GM19324 (cell line): Measurements from ENCODE around the gene AP5B1.
"Not testable (repeated sequence)": the region's sequence is repeated elsewhere in the genome, so short reads cannot be mapped to it uniquely, and the experiment has no call there.

Experiments
- ATAC-seq: cut with Tn5 transposase; IDR thresholded peaks from one replicate; pipeline ENCODE4 v1.9.1; 2021; ENCODE audit warnings: mild to moderate bottlenecking, moderate library complexity; ENCODE audit not compliant: unreplicated experiment, low FRiP score

Gene AP5B1

GRCh38 chr11:65767806-65768205, 13.0 kb downstream of the AP5B1 start:
- not testable (repeated sequence) for ATAC-seq

- no peak for ATAC-seq
Observed at GRCh38 chr11:65767406-65767805, 13.4 kb downstream of the AP5B1 start.

- no peak for ATAC-seq
Observed at GRCh38 chr11:65766535-65766934, 14.2 kb downstream of the AP5B1 start.

- ATAC-seq = no peak
Observed at GRCh38 chr11:65764434-65764833, 16.3 kb downstream of the AP5B1 start.

- not testable (repeated sequence) for ATAC-seq
Observed at GRCh38 chr11:65762816-65763215, 18.0 kb downstream of the AP5B1 start.

GRCh38 chr11:65762169-65762568, 18.6 kb downstream of the AP5B1 start:
- ATAC-seq = not testable (repeated sequence)

- ATAC-seq = no peak
Observed at GRCh38 chr11:65745049-65745448, 35.7 kb downstream of the AP5B1 start.

GRCh38 chr11:65744699-65745042, 36.1 kb downstream of the AP5B1 start:
- no peak for ATAC-seq

- ATAC-seq = no peak
Observed at GRCh38 chr11:65744026-65744698, 36.6 kb downstream of the AP5B1 start.

GRCh38 chr11:65743681-65744025, 37.1 kb downstream of the AP5B1 start:
- ATAC-seq = no peak

- no peak for ATAC-seq
Observed at GRCh38 chr11:65742353-65742752, 38.4 kb downstream of the AP5B1 start.

- no peak for ATAC-seq
Observed at GRCh38 chr11:65741185-65741584, 39.6 kb downstream of the AP5B1 start.

GRCh38 chr11:65739022-65739421, 41.8 kb downstream of the AP5B1 start:
- no peak for ATAC-seq

- no peak for ATAC-seq
Observed at GRCh38 chr11:65736810-65737209, 44.0 kb downstream of the AP5B1 start.

- ATAC-seq = not testable (repeated sequence)
Observed at GRCh38 chr11:65735111-65735510, 45.7 kb downstream of the AP5B1 start.

GRCh38 chr11:65730461-65730860, 50.3 kb downstream of the AP5B1 start:
- no peak for ATAC-seq

GRCh38 chr11:65727865-65728264, 52.9 kb downstream of the AP5B1 start:
- no peak for ATAC-seq

- ATAC-seq = no peak
Observed at GRCh38 chr11:65726660-65727059, 54.1 kb downstream of the AP5B1 start.
